ENCODE data around the gene MTMR12.

The MTMR12 gene

GRCh38 chr5:32277798-32278197, 34.9 kb downstream of the MTMR12 start:
- POLR2A ChIA-PET (ENCODE audit: low non-redundant PET), result no interaction called here
- CTCF ChIA-PET, result no interaction called here
- no peak overlapping the region for H3K27ac ChIP-seq
- DNase-seq (ENCODE audit: low spot score), result no peak
- no peak for TF ChIP-seq CTCF (conservative IDR thresholded peaks at IDR 0.05; ENCODE audit: low read depth)

DNA sequence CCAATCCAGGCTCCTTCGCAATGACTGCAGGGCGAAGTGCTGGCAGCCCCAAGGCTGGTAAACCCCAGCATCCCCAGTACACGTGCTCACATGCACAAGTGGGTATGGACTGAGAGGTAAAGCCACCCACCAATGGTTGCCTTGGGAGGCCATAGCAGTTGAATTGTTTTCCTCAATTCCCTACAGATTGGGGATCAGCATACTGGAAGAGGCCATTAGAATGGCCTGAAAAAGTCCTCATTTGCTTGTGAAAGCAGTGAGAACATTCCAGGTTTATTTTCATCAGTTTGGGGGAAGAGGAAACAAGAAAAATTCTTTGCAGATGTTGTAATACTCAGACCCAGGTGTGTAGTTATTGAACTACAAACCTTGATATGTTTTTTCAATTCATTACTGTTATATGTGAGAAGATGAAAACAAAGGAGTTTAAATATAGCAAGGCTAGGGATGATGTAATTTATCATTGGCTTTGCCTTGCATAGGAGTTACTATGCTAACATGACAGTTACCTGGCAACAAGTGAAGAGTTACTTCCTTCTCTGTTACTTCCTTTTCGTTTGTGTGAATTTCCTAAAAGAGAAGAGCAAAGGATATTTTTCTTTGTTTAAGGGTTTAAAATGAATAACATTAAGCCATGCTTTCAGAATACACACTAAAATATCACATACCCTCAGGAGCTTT, 36.4 kb downstream of the MTMR12 start:
- H3K27ac ChIP-seq, result peak overlapping the region; percentile 51
- POLR2A ChIA-PET (ENCODE audit: low non-redundant PET), result no interaction called here
- no peak for TF ChIP-seq CTCF (conservative IDR thresholded peaks at IDR 0.05; ENCODE audit: low read depth)
- peak; percentile 16 for DNase-seq (ENCODE audit: low spot score)
- CTCF ChIA-PET, result no interaction called here

DNA sequence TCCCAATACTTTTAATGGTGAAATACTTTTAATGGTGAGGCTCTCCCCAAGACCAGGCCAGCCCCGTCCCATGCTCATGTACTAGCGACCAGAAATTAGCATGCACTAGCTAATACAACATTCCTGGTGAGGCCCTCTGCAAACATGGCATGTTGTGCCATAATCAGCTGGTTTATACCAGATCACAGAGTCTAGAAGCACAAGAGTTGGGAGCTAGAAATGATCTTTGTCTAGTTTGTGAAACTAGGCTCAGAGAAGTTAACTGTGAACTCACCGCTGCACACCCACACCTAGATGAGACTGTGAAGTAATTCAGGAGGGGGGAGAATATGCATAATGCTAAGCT, 37.4 kb downstream of the MTMR12 start:
- ChIA-PET POLR2A (ENCODE audit: low non-redundant PET) (no interaction called here), CTCF (no interaction called here)
- no peak for DNase-seq (ENCODE audit: low spot score)
- TF ChIP-seq CTCF (conservative IDR thresholded peaks at IDR 0.05; ENCODE audit: low read depth), result no peak
- no peak overlapping the region for H3K27ac ChIP-seq

- no peak overlapping the region for H3K27ac ChIP-seq
- CTCF ChIA-PET, result no interaction called here
- POLR2A ChIA-PET (ENCODE audit: low non-redundant PET), result no interaction called here
- no peak for TF ChIP-seq CTCF (conservative IDR thresholded peaks at IDR 0.05; ENCODE audit: low read depth)
- no peak for DNase-seq (ENCODE audit: low spot score)
These were observed 38.0 kb downstream of the MTMR12 start for GRCh38 chr5:32274548-32275395.

- POLR2A ChIA-PET (ENCODE audit: low non-redundant PET), result no interaction called here
- no peak for TF ChIP-seq CTCF (conservative IDR thresholded peaks at IDR 0.05; ENCODE audit: low read depth)
- CTCF ChIA-PET, result interaction anchor here (0.7 kb wide), 1 partner anchor 422 kb away, joined by 3 read pairs; no protein-coding TSS in a partner anchor
These were observed 38.9 kb downstream of the MTMR12 start for GRCh38 chr5:32273821-32274220.

GRCh38 chr5:32272746-32273145, 40.0 kb downstream of the MTMR12 start:
- POLR2A ChIA-PET (ENCODE audit: low non-redundant PET), result no interaction called here
- CTCF ChIA-PET, result interaction anchor here (0.6 to 1.2 kb wide), 3 partner anchors 10 to 40 kb away, joined by 3 to 5 read pairs (median 3); no protein-coding TSS in a partner anchor
- no peak for DNase-seq (ENCODE audit: low spot score)
- TF ChIP-seq CTCF (conservative IDR thresholded peaks at IDR 0.05; ENCODE audit: low read depth), result no peak
- no peak overlapping the region for H3K27ac ChIP-seq

More at GRCh38 chr5:32273821-32274220, 38.9 kb downstream of the MTMR12 start:
- DNase-seq (ENCODE audit: low spot score), result no peak
- H3K27ac ChIP-seq, result no peak overlapping the region
